Stimulated activated CD4-positive, alpha-beta T cell treated with anti-CD3 and anti-CD28 coated beads, TNF-alpha, amount 100 ng/mL, for 48 hours (primary cell): ENCODE measurements around the gene GIMD1.
"Not testable (repeated sequence)": the region's sequence is repeated elsewhere in the genome, so short reads cannot be mapped to it uniquely, and the experiment has no call there.

Experiments
- DNase-seq, 3 donors: peaks; one replicate each; pipeline ENCODE4 v3.0.0-alpha.2; 2020; ENCODE audit warnings: low read depth in 3 of 3

Gene GIMD1

DNA sequence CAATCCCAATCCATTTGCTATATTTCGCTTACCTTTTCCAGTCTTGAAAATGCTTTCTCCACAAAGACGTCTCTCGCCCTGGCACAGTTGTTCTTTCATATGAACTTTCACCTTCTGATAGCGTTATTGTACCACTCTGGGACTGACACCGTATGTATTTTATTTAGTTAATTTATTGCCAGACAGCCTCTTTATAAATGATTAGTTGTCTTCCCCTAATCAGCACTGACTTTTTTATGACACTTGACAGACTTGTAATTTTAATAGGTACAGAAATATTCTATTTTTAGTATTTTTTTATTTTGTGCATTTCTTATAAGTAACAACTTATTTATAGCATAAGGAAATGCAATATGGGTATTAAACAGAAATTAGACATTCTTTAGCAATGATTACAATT, at the start of gene GIMD1:
GIMD1 (minus strand) TSS at position 101 of the 400 bp plus-strand sequence. CDS start 1,343 bp downstream, outside the sequence.
- DNase-seq, result no peak

DNA sequence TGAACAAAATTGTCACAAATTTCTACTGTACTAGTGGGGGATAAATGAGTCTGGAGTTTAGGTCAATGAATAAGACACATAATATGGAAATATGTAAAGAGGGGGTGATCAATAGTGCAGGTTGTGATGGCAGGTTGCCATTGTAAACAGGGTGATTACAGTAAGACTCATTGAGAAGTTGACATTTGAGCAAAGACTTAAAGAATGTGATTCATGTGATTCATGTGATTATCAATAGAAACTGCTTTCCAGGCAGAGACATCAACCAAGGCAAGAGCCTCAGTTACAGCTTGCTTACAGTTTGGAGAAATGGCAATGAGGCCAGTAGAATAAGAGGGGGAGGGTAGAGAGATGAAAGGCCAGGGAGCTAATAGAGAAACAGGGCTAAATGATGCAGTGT, 45.8 kb upstream of the GIMD1 start:
- no peak for DNase-seq

DNA sequence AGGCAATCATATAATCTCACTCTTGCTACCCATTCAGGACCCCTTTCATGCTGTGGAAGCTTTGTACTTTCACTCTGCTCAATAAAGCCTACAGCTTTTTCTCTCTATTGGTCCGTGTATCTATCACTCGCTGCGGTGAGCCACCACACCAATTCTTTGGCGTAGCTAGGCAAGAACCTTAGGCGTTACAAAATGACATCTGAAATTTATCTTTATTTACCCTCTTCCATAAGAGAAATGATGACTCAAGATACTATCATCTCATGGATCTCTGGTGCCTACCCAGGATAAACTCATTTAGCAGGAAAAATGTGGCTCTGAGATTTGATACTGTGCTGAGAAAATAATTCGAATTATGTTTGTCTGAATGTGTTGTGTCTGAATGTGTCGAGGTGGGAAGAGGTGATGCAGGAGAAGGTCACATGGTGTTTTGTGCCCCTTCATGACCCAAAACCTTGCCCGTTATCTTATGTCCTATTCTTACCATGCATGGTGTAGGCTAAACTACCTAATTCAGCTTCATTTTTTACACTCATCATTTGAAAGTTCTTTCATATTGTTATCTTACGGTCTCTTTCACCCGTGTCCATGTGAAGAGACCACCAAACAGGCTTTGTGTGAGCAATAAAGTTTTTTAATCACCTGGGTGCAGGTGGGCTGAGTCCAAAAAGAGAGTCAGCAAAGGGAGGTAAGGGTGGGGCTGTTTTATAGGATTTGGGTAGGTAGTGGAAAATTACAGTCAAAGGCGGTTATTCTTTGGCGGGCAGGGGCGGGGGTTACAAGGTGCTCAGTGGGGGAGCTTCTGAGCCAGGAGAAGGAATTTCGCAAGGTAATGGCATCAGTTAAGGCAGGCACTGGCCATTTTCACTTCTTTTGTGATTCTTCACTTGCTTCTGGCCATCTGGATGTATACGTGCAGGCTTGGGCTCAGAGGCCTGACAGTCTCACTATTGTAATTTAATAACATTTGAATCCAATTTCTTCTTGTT, 41.6 kb upstream of the GIMD1 start:
- DNase-seq, result no peak

DNA sequence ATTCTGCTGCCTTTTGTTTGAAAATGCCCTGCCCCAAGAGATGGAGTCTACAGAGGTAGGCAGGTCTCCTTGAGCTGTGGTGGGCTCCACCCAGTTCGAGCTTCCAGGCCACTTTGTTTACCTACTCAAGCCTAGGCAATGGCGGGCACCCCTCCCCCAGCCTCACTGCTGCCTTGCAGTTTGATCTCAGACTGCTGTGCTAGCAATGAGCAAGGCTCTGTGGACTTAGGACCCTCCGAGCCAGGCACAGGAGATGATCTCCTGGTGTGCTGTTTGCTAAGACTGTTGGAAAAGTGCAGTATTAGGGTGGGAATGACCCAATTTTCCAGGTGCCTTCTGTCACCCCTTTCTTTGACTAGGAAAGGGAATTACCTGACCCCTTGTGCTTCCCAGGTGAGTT, 39.4 kb upstream of the GIMD1 start:
- DNase-seq, result not testable (repeated sequence)

DNA sequence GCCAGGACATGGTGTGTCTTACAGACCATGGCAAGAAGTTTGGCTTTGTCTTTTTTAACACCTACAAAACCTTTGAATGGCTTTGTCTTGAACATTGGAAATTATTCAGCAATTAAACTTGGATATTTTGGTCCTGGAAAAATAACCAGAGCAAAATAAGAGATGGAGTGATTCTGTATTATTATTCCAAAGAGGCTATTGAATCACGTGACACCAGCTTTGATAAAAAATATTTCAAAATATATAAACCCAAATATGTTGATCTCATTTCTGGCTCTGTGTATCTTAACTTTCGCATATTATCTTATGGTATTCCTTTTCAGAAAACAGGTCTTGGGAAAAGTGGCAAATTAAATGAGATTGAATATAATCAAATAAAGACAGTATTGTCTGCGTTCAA, 32.6 kb upstream of the GIMD1 start:
- DNase-seq, result no peak

DNA sequence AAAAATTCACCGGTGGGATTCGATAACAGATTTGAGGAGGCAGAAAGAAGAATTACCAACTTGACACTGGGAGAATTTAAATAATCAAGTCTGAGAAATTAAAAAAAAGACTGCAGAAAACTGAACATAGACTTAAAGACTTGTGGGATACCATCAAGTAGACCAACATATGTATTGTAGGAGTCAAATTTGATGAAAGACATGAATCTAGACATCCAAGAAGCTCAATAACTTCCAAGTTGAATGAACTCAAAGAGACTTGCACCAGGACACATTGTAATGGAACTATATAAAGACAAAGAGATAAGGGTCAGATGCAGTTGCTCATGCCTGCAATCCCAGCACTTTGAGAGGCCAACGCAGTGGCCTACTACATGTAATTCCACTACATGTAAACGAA, 30.3 kb upstream of the GIMD1 start:
- not testable (repeated sequence) for DNase-seq

DNA sequence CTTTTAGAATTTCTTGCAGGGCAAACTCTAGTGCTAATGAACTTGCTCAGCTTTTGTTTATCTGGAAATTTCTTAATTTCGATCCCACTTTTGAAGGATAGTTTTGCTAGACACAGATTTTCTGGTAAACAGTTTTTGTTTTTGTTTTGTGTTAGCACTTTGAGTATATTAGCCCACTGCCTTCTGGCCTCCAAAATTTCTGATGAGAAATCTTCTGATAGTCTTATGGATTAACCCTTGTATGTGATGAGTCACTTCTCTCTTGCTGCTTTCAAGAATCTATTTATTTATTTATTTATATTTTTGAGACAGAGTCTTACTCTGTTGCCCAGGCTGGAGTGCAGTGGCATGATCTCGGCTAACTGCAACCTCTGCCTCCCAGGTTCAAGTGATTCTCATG, 27.0 kb upstream of the GIMD1 start:
- no peak for DNase-seq

DNA sequence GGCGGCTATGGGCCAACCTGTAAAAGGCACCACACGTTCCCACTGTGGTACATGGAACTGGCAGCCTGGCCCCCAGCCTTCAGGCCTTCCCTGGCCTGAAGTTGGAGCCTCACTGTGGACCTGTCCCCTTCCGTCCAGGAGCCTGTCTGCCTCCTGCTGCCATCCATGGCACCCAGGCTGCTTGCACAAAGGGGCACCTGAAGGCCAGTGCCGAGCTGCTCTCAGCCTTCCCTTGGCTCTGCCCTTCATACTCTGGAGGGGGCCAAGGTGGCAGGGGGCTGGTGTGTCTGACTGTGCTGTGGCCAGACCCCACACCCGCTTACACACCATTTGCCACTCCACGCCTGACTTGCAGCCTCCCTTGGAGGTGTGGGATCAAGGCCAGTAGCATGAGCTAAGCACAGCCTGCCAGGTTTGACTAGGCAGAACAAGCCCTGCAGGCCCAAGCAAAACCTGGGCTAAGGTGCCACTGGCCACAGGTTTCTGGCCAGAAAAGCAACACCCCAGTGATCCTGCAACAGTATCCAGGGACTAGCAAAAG, 17.3 kb upstream of the GIMD1 start:
- no peak for DNase-seq

DNA sequence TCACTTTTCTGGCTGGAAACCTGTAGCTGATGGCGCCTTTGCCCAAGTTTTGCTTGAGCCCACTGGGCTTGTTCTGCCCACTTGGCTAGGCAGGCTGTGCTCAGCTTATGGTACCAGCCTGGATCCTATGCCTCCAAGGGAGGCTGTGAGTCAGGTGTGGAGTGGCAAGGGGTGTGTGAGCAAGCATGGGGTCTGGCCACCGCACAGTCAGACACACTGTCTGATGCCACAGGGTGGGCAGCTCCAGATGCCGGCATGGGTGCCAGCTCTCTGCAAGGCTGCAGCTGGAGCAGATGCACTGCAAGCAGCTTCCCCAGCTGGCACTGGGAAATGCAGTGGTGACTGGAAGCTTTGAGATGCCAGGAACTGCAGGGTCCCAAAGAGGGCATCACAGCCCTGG, 16.3 kb upstream of the GIMD1 start:
- no peak for DNase-seq

DNA sequence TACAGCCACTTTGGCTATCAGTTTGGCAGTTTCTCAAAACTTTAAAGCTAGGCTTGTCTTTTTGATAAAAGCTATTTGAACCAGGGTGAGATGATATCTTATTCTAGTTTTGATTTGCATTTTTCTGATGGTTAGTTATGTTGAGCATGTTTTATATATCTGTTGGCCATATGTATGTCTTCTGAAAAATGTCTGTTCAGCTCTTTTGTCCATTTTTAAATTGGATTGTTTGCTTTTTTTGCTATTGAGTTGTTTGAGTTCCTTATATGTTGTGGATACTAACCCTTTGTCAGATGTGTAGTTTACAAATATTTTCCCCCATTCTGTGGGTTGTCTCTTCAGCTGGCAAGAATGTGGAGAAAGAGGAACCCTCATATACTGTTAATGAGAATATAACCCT, 11.6 kb upstream of the GIMD1 start:
- no peak for DNase-seq

DNA sequence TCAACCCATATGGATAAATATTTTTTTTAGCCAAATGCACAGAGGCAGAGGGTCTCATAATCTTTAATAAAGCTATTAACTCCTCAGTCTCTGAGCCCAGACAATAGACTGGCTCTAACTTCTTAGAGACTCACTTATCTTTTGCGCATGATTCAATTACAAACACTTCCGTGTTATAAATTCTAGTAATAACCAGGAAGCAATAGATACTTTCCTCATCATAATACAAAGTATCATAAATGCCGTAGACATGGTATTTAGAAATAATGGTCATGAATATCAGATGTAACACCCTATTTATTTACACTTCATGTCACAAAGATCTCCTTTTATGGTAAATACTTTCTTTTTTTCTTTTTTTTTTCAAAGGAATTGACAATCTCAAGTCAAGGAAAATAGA, 4.4 kb upstream of the GIMD1 start:
- DNase-seq, result no peak

DNA sequence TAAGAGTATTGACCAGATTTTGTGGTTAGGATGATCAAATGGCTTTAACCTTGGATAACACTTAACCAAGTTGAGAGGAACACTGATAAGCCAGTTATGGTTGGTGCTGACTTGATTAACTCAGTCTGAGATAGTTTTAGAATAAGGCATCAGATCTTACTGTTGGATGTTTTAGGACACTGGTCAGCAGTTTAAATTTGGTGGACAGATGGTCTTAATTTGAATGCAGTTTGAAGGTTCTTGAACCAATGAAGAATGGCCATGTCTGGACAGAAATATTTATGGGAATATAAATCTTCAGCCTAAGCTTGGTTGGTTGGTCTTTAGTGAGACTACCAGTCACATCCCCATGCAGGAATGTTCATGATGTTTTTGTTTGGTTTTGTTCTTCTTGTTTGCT, 2.6 kb upstream of the GIMD1 start:
- no peak for DNase-seq

DNA sequence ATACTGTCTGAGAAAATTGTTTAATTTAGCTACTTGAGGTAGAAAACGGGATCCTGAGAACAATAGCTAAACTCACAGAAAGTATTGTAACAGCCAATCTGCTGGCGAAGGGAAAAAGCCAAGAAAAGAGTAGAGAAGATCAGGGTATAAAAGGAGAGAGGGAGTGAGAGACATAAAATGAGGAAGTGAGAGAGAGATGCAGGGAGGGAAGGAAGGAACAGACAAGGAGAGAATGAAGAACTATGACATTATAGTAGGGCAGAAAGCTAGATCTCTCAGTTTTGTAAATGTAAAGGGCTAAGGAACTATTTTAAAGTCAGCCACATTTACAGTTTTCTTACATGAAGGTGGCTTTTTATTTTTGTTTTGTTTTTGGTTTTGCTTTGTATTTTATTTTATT, 1.6 kb upstream of the GIMD1 start:
- DNase-seq, result no peak

DNA sequence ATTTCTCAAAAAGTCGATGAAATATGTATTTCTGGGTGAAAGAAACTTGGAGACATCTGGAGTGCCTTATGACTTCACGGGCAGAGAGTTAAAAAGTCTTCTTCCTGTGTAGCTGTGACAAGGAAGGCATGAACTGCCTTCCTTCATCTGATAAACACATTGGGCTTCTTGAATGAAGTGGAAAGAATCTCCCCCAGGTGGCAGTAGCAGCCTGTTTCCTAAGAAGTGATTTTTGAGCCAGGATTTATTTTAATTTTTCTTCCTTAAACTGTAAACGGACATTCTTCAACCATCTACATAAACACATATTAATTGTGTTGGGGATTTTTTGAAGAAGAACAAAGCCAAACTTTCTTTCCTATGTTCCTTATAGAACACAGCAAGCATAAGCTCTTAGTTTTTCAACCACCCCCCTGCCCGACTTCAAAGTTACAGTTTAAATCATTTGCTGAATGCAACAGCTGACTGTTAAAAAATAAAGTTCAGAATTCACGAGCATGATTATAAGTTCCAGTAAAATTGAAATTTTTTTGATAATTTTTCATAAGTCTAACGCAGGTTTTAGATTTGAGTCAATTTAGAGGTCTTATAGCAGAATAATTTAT, 980 bp upstream of the GIMD1 start:
- DNase-seq, result peak in 1 of 3 donors; percentile 10

DNA sequence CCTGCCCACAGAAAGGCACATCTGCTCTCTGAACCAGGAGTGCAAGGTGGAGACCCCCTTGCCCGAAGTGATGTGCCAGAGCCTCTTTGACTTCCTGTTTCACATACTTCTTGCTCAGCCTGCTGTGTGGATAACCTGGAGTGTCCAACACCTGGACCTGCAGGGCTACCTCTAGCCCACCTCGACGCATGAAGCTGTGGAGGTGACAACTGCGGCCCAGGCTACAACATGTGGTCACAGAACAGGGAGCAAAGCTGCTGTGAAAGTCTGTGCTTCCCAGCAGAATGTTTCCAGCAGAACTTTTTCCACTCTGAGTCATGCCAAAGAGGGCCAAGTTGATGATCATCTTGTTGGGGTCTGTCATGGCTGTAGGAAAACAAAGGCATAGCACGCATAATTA, 1.5 kb downstream of the GIMD1 start:
- DNase-seq, result no peak

DNA sequence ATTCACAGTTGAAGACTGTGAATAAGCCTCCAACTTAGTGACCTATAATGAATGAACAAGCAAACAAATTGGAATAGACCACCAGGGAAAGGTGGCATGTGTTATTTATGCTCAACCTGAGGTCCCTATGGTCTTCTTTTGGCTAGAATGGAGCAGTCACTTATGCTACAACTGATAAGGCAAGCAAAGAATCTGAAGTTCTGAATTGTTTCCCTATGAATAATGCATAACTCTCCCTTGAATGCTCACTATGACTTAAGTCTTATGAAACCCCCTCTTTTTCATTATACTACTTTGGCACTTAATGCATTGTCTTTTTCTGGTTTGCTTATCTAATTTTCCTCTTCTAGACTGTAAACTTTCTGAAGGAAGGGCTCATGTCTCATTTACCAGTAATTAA, 2.6 kb downstream of the GIMD1 start:
- DNase-seq, result no peak

DNA sequence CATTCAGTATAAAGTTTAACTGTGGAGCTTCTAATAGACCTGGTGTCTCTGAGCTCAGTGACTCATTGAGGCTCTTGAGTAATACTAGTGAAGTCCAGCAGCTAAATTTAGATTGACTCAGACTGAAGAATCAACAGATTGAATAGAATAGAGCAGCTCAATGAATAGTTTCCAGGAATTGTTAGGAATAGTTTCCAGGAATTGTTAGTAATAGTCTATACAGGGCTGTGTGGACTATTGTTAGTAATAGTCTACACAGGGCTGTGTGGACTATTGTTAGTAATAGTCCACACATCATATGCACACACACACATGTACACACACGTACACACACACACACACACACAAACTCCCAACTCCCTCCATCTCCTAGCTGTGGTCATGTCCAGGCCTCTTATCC, 3.0 kb downstream of the GIMD1 start:
- no peak for DNase-seq

DNA sequence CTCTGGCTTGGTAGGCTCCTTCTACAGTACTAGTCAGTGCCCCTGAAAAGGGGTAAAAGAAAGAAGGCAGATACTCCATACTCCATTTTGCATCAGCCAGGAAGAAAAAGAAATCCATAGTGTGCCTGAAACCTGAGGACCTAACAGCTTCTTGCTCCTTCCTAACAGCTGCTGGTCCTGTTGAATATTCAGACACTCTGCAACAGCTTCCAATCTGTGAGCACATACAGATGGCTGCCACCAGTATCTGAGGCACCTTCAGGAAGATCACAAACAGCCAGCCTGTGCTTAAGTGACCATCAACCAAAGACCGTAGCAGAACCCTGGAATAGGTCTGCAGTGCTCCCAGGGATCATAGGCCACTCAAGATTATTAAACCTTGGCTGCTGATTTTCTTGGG, 4.3 kb downstream of the GIMD1 start:
- no peak for DNase-seq

DNA sequence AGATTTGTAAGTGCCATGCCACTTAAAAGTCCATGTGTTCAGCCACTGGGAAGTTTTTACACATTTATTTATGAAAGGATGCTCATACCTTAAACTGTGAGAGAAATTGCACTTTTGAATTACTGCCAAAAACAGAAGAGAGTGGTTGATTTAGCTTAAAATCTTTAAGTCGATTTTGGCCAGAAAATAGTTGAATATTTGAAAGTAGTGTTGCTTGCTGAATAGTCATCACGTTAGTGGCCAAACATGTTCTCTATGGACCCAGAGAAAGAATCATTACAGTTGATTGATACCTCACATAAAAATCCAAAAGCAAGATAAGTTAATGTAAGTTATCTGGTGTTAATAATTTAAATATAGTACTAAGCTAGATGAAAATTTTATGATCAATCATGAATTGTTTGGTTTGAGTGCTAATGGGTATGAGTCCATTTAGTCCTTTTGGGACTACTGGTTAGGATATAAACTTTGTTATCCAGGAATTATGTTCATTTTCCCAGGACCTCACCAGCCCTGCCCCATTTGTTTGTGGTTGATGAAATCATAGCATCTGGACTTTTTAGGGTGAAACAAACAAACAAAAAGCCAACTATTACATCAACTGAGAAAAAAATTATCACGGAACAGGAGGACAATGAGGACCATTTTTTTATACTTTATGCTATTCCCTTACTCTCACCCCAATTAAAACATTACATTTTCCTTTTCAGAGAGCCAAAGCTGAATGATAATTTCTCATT, 6.3 kb downstream of the GIMD1 start:
- DNase-seq, result no peak

DNA sequence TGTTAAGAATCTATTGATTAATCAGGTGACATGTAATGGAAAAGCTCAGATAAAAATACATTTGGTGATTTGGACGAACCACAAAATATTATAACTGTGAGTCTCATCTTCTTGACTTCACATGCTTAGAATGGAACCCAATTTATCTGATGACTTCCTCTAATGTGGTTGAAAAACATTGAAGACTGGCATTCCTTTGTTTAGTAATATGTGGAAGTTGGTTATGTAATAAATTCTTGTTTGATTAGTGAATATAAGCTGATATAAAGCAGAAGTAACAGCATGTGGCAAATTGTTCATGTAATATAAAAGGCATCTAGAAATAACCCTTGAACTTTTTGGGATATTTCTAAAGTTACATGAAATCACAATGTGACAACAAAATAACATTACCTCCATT, 9.7 kb downstream of the GIMD1 start:
- no peak for DNase-seq

DNA sequence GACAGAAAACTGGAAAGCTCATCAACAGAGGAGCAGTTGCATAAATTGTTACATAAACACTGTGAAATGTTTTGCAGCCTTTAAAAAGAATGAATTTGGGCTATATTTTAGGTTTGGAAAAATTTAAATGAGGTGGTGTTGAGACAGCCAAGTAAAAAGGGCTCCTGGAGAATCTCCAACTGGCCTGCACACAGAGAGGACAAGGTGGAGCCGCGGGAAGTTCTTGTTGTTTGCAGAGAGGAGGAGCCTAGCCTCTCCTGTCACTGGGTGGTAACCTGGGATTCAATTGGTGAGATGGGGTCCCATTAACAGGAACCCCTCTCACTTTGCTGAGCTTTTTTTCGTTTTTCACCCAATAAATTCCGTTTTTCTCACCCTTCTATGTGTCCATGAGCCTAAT, 13.4 kb downstream of the GIMD1 start:
- DNase-seq, result no peak

DNA sequence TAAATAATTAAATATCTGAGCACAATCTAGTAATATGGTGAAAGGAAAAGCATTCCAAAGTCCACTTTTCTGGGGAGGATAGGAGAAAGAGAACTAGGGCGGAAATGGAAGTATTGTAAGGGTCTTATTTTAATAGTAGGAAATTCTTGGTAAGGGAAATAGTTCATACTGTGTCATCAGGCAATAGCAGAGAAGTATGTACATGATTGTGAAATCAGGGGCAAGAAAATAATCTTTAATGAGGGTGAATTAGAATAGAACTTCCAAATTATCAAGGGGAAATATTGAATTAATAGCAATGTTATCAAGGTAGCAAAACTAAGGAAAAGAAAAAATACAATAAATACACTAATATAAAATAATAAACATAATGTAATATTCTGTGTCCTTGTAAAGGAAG, 14.8 kb downstream of the GIMD1 start:
- no peak for DNase-seq
